Tibial nerve (tissue), 4 donors: Measurements from ENCODE around the gene INPP5A. TPM values are rescaled to one million over a fixed set of nuclear protein-coding genes. Genes with fewer than 3 reads are reported as not detected.

Source experiments
- DNase-seq, 2 donors: peaks; one replicate each; pipeline ENCODE4 v3.0.0-alpha.2; 2019; ENCODE audit warnings: low spot score in 2 of 2
- H3K27ac ChIP-seq, 4 donors: fragments of 200-600 bp; sonication (generic) in 3 of 4; one replicate each; pipeline ENCODE4 v1.5.1; 2017 to 2019; ENCODE audit warnings: mild to moderate bottlenecking in 1 of 4
- H3K27me3 ChIP-seq, 2 donors: fragments of 200-600 bp; sonication (generic) in 1 of 2; one replicate each; pipeline versions ENCODE4 v1.5.1 to v1.6.0; 2017 to 2019
- H3K36me3 ChIP-seq, 3 donors: fragments of 200-600 bp; sonication (generic); one replicate each; pipeline ENCODE4 v1.5.1; 2018 to 2019
- H3K4me1 ChIP-seq, 4 donors: fragments of 200-600 bp; sonication (generic) in 3 of 4; one replicate each; pipeline ENCODE4 v1.5.1; 2017 to 2019
- H3K4me3 ChIP-seq, 4 donors: fragments of 200-600 bp; sonication (generic) in 3 of 4; one replicate each; pipeline ENCODE4 v1.5.1; 2017 to 2019; ENCODE audit warnings: mild to moderate bottlenecking in 1 of 4, moderate library complexity in 1 of 4
- H3K9me3 ChIP-seq, 4 donors: fragments of 200-600 bp; sonication (generic) in 3 of 4; one replicate each; pipeline ENCODE4 v1.5.1; 2017 to 2019
- EP300 ChIP-seq, 2 donors: sonication (generic); formaldehyde crosslinking; IDR thresholded peaks; one replicate each; pipeline ENCODE4 v1.6.1; 2017; ENCODE audit warnings: antibody characterized with exemption in 2 of 2, mild to moderate bottlenecking in 1 of 2
- POLR2A ChIP-seq, 2 donors: fragments of 450-650 bp; IDR thresholded peaks; one replicate each; pipeline ENCODE4 v1.6.1; 2017; ENCODE audit warnings: antibody characterized with exemption in 2 of 2, mild to moderate bottlenecking in 2 of 2, moderate library complexity in 2 of 2
- WGBS, 2 donors: methylation state at CpG; one replicate each; pipeline ENCODE4 v1.1.5; 2018; 5-methylcytosine and 5-hydroxymethylcytosine counted together
- total RNA-seq, 4 donors: library from RNA; depleted of rRNA; stranded (reverse); fragments of >200 nt; gene quantifications; one replicate each; pipeline ENCODE4 v1.1.0, GENCODE V29; 2016
- TF ChIP-seq, protein P1 (sequence below), 5 experiments: fragments of 200-600 bp in 3 of 5; fragments of 450-650 bp in 2 of 5; sonication (generic) in 3 of 5; IDR thresholded peaks; one replicate each; pipeline ENCODE4 v1.5.1; 2016 to 2019; ENCODE audit warnings: antibody characterized with exemption in 5 of 5, mild to moderate bottlenecking in 3 of 5, moderate library complexity in 2 of 5

The INPP5A gene
- total RNA-seq, 4 donors from 2014 or later, result 73.8 to 101 (median 86.2) TPM

DNA sequence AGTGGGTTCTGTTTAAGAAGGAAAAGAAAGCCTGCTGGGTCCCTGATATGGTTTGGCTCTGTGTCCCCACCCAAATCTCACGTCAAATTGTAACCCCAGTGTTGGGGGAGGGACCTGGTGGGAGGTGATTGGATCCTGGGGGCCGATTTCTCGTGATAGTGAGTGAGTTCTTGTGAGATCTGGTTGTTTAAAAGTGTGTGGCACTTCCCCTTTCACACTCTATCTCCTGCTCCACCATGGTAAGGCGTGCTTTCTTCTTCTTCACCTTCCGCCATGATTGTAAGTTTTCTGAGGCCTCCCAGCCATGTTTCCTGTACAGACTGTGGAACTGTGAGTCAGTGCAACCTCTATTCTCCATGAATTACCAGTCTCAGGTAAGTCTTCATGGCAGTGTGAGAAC, 42.6 kb downstream of the INPP5A start:
- DNase-seq, result no peak
- Histone ChIP-seq H3K27ac (no peak overlapping the region), H3K9me3 (no peaks in the 10 kb centered on the region), H3K4me3 (no peak overlapping the region), H3K4me1 (peaks cover 0 to 49% (median 14%) of the 10 kb centered on the region in 4 donors), H3K27me3 (no peaks in the 10 kb centered on the region), H3K36me3 (peaks cover 0 to 6% (median 0%) of the 10 kb centered on the region in 3 donors)
- TF ChIP-seq, protein P1, sequence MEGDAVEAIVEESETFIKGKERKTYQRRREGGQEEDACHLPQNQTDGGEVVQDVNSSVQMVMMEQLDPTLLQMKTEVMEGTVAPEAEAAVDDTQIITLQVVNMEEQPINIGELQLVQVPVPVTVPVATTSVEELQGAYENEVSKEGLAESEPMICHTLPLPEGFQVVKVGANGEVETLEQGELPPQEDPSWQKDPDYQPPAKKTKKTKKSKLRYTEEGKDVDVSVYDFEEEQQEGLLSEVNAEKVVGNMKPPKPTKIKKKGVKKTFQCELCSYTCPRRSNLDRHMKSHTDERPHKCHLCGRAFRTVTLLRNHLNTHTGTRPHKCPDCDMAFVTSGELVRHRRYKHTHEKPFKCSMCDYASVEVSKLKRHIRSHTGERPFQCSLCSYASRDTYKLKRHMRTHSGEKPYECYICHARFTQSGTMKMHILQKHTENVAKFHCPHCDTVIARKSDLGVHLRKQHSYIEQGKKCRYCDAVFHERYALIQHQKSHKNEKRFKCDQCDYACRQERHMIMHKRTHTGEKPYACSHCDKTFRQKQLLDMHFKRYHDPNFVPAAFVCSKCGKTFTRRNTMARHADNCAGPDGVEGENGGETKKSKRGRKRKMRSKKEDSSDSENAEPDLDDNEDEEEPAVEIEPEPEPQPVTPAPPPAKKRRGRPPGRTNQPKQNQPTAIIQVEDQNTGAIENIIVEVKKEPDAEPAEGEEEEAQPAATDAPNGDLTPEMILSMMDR (IDR thresholded peaks at IDR 0.05), result no peak
- TF ChIP-seq POLR2A (IDR thresholded peaks at IDR 0.05) (no peak), EP300 (IDR thresholded peaks at IDR 0.05) (no peak)
- WGBS, 2 donors, result 92 to 93% methylated on average over 5 of the region's 5 CpGs

DNA sequence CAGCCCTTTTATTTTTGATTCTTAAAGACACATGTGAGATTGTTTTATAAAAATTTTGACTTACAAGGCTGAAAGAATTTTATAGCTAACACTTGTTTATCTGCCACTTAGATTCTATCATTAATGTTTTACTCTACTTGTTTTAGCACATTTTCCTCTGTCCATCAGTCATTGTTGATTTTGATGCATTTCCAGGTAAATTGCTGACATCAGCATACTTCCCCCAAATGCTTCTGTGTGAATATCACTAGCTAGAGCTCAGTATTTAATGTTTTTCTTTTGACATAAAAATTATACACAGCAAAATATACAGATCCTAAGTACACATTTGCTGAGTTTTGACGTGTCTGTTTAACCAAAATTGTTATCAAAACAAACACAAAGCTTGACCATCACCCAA, 43.0 kb downstream of the INPP5A start:
- Histone ChIP-seq H3K36me3 (peaks cover 0 to 6% (median 0%) of the 10 kb centered on the region in 3 donors), H3K9me3 (no peaks in the 10 kb centered on the region), H3K27ac (no peak overlapping the region), H3K27me3 (no peaks in the 10 kb centered on the region), H3K4me1 (peaks cover 0 to 44% (median 9%) of the 10 kb centered on the region in 4 donors), H3K4me3 (no peak overlapping the region)
- TF ChIP-seq POLR2A (IDR thresholded peaks at IDR 0.05) (no peak), EP300 (IDR thresholded peaks at IDR 0.05) (no peak)
- TF ChIP-seq, protein P1 (IDR thresholded peaks at IDR 0.05), result no peak
- no peak for DNase-seq
- 78 to 81% methylated on average over 1 of the region's 1 CpG for WGBS, 2 donors

DNA sequence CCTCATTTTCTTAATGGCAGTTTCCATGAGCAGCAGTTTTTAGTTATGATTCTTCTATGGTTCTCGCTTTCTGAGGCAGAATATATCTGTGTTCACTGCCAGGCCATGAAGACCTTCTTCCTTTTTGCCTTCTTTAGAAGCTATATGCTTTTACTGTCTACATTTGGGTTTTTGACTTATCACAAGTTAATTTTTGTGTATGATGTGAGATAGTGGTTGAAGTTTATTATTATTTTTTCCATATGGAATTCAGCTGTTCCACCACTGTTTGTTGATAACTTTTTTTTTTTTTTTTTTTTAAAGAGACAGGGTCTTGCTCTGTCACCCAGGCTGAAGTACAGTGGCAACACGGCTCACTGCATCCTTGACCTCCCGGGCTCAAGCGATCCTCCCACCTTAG, 44.5 kb downstream of the INPP5A start:
- no peak for DNase-seq
- Histone ChIP-seq H3K4me3 (no peak overlapping the region), H3K27me3 (no peaks in the 10 kb centered on the region), H3K27ac (no peak overlapping the region), H3K9me3 (no peaks in the 10 kb centered on the region), H3K36me3 (peaks cover 0 to 6% (median 0%) of the 10 kb centered on the region in 3 donors), H3K4me1 (peaks cover 0 to 40% (median 9%) of the 10 kb centered on the region in 4 donors)
- WGBS, 2 donors, result 93 to 96% methylated on average over 4 of the region's 4 CpGs
- TF ChIP-seq, protein P1 (IDR thresholded peaks at IDR 0.05), result no peak
- no peak for TF ChIP-seq EP300 (IDR thresholded peaks at IDR 0.05)
- no peak for TF ChIP-seq POLR2A (IDR thresholded peaks at IDR 0.05)

DNA sequence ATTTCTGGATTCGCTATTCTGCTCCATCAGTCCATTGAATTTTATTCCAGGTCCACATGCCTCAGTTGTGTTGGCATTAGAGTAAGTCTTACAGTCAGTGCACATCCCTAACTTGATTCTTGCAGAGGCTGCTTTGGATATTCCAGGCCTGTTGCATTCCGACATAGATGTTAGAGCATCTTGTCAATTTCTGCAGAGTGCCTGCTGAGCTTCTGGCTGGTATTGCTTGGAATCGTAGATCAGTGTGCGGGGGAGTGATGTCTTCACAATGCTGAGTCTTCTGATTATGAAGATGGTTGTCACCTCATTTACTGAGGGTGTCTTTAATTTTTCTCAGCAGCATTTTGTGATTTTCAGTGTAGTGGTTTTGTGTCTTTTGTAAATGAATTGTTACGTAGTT, 45.2 kb downstream of the INPP5A start:
- no peak for DNase-seq

DNA sequence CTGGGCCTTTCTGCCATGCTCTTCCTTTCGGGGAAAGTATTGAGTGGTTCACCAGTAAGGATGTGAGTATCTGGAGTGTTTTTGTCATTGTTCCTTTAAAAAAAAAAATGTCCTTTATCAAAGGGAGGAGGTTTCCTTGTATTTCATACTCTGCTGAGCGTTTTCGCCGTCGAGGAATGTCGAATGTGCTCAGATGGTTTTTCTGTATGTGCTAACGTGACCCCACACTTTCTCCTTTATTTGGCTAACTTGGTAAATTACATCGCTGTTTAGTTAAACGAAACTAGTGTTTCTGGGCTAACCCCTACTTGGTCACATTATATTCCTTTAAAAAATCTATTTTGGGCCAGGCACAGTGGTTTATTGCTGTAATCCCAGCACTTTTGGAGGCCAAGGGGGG, 45.9 kb downstream of the INPP5A start:
- TF ChIP-seq, protein P1 (IDR thresholded peaks at IDR 0.05), result no peak
- no peak for TF ChIP-seq EP300 (IDR thresholded peaks at IDR 0.05)
- no peak for TF ChIP-seq POLR2A (IDR thresholded peaks at IDR 0.05)
- H3K4me3 ChIP-seq, result no peak overlapping the region
- DNase-seq, result no peak
- H3K27ac ChIP-seq, result no peak overlapping the region
- 67% methylated on average over 9 of the region's 9 CpGs for WGBS, 2 donors
- peaks cover 0 to 34% (median 13%) of the 10 kb centered on the region in 4 donors for H3K4me1 ChIP-seq
- H3K27me3 ChIP-seq, result no peaks in the 10 kb centered on the region
- peaks cover 0 to 6% (median 0%) of the 10 kb centered on the region in 3 donors for H3K36me3 ChIP-seq
- H3K9me3 ChIP-seq, result no peaks in the 10 kb centered on the region

More for the DNA sequence above, 45.2 kb downstream of the INPP5A start:
- H3K9me3 ChIP-seq, result no peaks in the 10 kb centered on the region
- TF ChIP-seq EP300 (IDR thresholded peaks at IDR 0.05) (no peak), POLR2A (IDR thresholded peaks at IDR 0.05) (no peak)
- TF ChIP-seq, protein P1 (IDR thresholded peaks at IDR 0.05), result no peak
- H3K27me3 ChIP-seq, result no peaks in the 10 kb centered on the region
- no peak overlapping the region for H3K27ac ChIP-seq
- WGBS, 2 donors, result 86 to 96% methylated on average over 5 of the region's 5 CpGs
- peaks cover 0 to 36% (median 12%) of the 10 kb centered on the region in 4 donors for H3K4me1 ChIP-seq
- H3K36me3 ChIP-seq, result peaks cover 0 to 6% (median 0%) of the 10 kb centered on the region in 3 donors
- no peak overlapping the region for H3K4me3 ChIP-seq
